A673 (cell line): ENCODE results near the gene PROM1. TPM values are rescaled to one million over a fixed set of nuclear protein-coding genes. Genes with fewer than 3 reads are reported as not detected.

Experiments
- BruUV-seq: library from RNA; stranded (reverse); fragments of 400-500 nt; replicated peaks from 2 replicates; lab custom pipeline; 2021; lab: Mats Ljungman, UMichigan
- CTCF ChIA-PET: fragments of 300-600 bp; sonication (Branson Sonifier 250); formaldehyde crosslinking; loops from one replicate; lab custom pipeline; 2022; ENCODE audit warnings: antibody characterized with exemption; lab: Charles Lee
- POLR2A ChIA-PET: fragments of 300-600 bp; sonication (Branson Sonifier 250); formaldehyde crosslinking; loops from one replicate; lab custom pipeline; 2022; ENCODE audit warnings: antibody characterized with exemption; ENCODE audit not compliant: low non-redundant PET; lab: Charles Lee
- DNase-seq: peaks from one replicate; pipeline ENCODE4 v3.0.0-alpha.2; 2015; ENCODE audit warnings: low spot score
- H3K27ac ChIP-seq: fragments of 200-600 bp; sonication (generic); 2 replicates; pipeline ENCODE4 v1.5.1; 2016; ENCODE audit warnings: mixed run types, low read depth, mild to moderate bottlenecking, mixed read lengths, antibody characterized with exemption, low read length; ENCODE audit not compliant: poor library complexity, severe bottlenecking
- H3K27me3 ChIP-seq: fragments of 200-600 bp; sonication (generic); replicated peaks from 2 replicates; pipeline ENCODE4 v1.6.1; 2017; ENCODE audit warnings: mixed run types, low read depth, mild to moderate bottlenecking, mixed read lengths, antibody characterized with exemption, low read length; ENCODE audit not compliant: insufficient read depth, poor library complexity
- H3K36me3 ChIP-seq: fragments of 200-600 bp; sonication (generic); 2 replicates; pipeline ENCODE4 v1.6.1; 2016; ENCODE audit warnings: mixed run types, mild to moderate bottlenecking, mixed read lengths, antibody characterized with exemption, low read length; ENCODE audit not compliant: insufficient read depth, poor library complexity, severe bottlenecking
- H3K4me1 ChIP-seq: fragments of 200-600 bp; sonication (generic); 2 replicates; pipeline ENCODE4 v1.6.1; 2017; ENCODE audit warnings: mixed run types, mild to moderate bottlenecking, mixed read lengths, antibody characterized with exemption, low read length; ENCODE audit not compliant: insufficient read depth, poor library complexity, severe bottlenecking
- H3K4me3 ChIP-seq: fragments of 200-600 bp; sonication (generic); 2 replicates; pipeline ENCODE4 v1.5.1; 2016; ENCODE audit warnings: low read depth, mixed run types, mild to moderate bottlenecking, mixed read lengths, low read length; ENCODE audit not compliant: poor library complexity, severe bottlenecking
- H3K9me3 ChIP-seq: fragments of 200-600 bp; sonication (generic); 2 replicates; pipeline ENCODE4 v1.6.1; 2016; ENCODE audit warnings: mixed run types, low read depth, mild to moderate bottlenecking, mixed read lengths, antibody characterized with exemption, low read length; ENCODE audit not compliant: poor library complexity, severe bottlenecking
- CTCF ChIP-seq: fragments of 300-800, 200-600 bp; sonication (generic); conservative IDR thresholded peaks from 2 replicates; pipeline ENCODE4 v1.5.1; 2017; ENCODE audit warnings: low read depth, mild to moderate bottlenecking, antibody characterized with exemption, low read length, moderate library complexity, mixed read lengths
- EZH2 ChIP-seq: fragments of 200-600 bp; sonication (generic); IDR thresholded peaks from 2 replicates; pipeline ENCODE4 v1.6.1; 2017; ENCODE audit warnings: borderline replicate concordance, low read depth, mild to moderate bottlenecking, mixed read lengths, antibody characterized with exemption, low read length; ENCODE audit not compliant: poor library complexity, severe bottlenecking
- intact Hi-C: fragments of 100-400 bp; cut with micrococcal nuclease; formaldehyde crosslinking; loops from one replicate; pipeline ENCODE4 v1.10.0; 2022; ENCODE audit not compliant: unreplicated experiment
- total RNA-seq: library from RNA; stranded (reverse); gene quantifications from 2 replicates; pipeline ENCODE4 v1.2.3, GENCODE V29; 2021

Gene PROM1
- total RNA-seq, 1 experiment from 2014 or later: 13.9 TPM

GRCh38 chr4:16056681-16057385 is 27.0 kb downstream of the PROM1 start:
- ChIA-PET CTCF (no interaction called here), POLR2A (no interaction called here)
- Histone ChIP-seq H3K27ac (no peak overlapping the region), H3K27me3 (no peaks in the 10 kb centered on the region), H3K36me3 (no peaks in the 10 kb centered on the region), H3K4me1 (peaks cover 13% of the 10 kb centered on the region), H3K9me3 (no peaks in the 10 kb centered on the region), H3K4me3 (no peak overlapping the region)
- DNase-seq: peak; percentile 55
- intact Hi-C loops: no loop called here
- TF ChIP-seq EZH2: no peak
- TF ChIP-seq CTCF: no peak
- no TSS peak for BruUV-seq

- no TSS peak for BruUV-seq
- no peaks in the 10 kb centered on the region for H3K36me3 ChIP-seq
- H3K4me3 ChIP-seq: no peak overlapping the region
- ChIA-PET POLR2A (no interaction called here), CTCF (no interaction called here)
- H3K4me1 ChIP-seq: peaks cover 13% of the 10 kb centered on the region
- TF ChIP-seq EZH2: no peak
- TF ChIP-seq CTCF: no peak
- H3K27me3 ChIP-seq: no peaks in the 10 kb centered on the region
- DNase-seq: no peak
- intact Hi-C loops: no loop called here
- no peaks in the 10 kb centered on the region for H3K9me3 ChIP-seq
- H3K27ac ChIP-seq: no peak overlapping the region
Measured at GRCh38 chr4:16055873-16056272, 27.9 kb downstream of the PROM1 start.

- intact Hi-C loops: no loop called here
- DNase-seq: no peak
- Histone ChIP-seq H3K9me3 (no peaks in the 10 kb centered on the region), H3K4me3 (no peak overlapping the region), H3K27ac (no peak overlapping the region), H3K4me1 (peaks cover 13% of the 10 kb centered on the region), H3K36me3 (no peaks in the 10 kb centered on the region), H3K27me3 (no peaks in the 10 kb centered on the region)
- BruUV-seq: no TSS peak
- ChIA-PET POLR2A (no interaction called here), CTCF (no interaction called here)
- TF ChIP-seq CTCF (no peak), EZH2 (no peak)
Measured at GRCh38 chr4:16055471-16055870, 28.4 kb downstream of the PROM1 start.
